RWPE1 (cell line): ENCODE measurements around the gene SPSB2.
"Not testable (repeated sequence)": the region's sequence is repeated elsewhere in the genome, so short reads cannot be mapped to it uniquely, and the experiment has no call there.

Source experiments
- CTCF ChIA-PET: fragments of 350-600 bp; sonication (Branson Sonifier 250); formaldehyde crosslinking; extraction: SDS; loops from one replicate; lab custom pipeline; 2021; lab: Yijun Ruan, JAX
- POLR2A ChIA-PET: fragments of 400-600 bp; formaldehyde crosslinking; extraction: SDS; loops from one replicate; lab custom pipeline; 2020; ENCODE audit warnings: antibody characterized with exemption; ENCODE audit not compliant: low non-redundant PET; lab: Yijun Ruan, JAX
- DNase-seq: peaks from one replicate; pipeline ENCODE4 v3.0.0; 2012; ENCODE audit warnings: low spot score
- H3K27ac ChIP-seq: fragments of 450-650 bp; 2 replicates; pipeline ENCODE4 v1.5.1; 2017
- CTCF ChIP-seq: fragments of 450-650 bp; conservative IDR thresholded peaks from 2 replicates; pipeline ENCODE4 v1.5.1; 2017; ENCODE audit warnings: low read depth, mild to moderate bottlenecking

The SPSB2 gene

GRCh38 chr12:6890789-6891645 is 17.9 kb upstream of the SPSB2 start:
- CTCF ChIA-PET = interaction anchor here (0.6 to 1.6 kb wide), 15 partner anchors 10 to 830 kb away, joined by 3 to 16 read pairs (median 4); partner anchors contain the start of genes LRRC23, MLF2 and SPSB2
- TF ChIP-seq CTCF = peak; percentile 75
- DNase-seq = peak; percentile 91
- peak overlapping the region; percentile 77 for H3K27ac ChIP-seq
- POLR2A ChIA-PET = interaction anchor here (0.5 to 1.4 kb wide), 8 partner anchors 9 to 1815 kb away, joined by 3 to 9 read pairs (median 3); partner anchors contain the start of gene COPS7A

GRCh38 chr12:6889775-6890573 is 16.9 kb upstream of the SPSB2 start:
- H3K27ac ChIP-seq = peak overlapping the region; percentile 45; the same call in 1 of the 2 replicates
- DNase-seq, POLR2A ChIA-PET: not testable (repeated sequence)
- CTCF ChIA-PET = interaction anchor here (0.6 kb wide), 1 partner anchor 13 kb away, joined by 3 read pairs; no protein-coding TSS in a partner anchor

DNA sequence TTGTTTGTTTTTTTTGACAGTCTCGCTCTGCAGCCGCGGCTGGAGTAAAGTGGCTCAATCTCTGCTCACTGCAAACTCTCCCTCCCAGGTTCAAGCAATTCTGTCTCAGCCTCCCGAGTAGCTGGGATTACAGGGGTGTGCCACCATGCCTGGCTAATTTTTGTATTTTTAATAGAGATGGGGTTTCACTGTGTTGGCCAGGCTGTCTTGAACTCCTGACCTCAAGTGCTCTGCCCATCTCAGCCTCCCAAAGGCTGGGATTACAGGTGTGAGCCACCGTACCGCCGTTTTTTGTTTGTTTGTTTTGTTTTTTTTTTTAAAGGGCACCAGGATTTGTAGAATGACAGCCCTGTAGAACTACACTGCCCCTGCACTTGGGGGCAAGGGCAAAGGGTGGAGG is 15.7 kb upstream of the SPSB2 start:
- not testable (repeated sequence) for H3K27ac ChIP-seq

DNA sequence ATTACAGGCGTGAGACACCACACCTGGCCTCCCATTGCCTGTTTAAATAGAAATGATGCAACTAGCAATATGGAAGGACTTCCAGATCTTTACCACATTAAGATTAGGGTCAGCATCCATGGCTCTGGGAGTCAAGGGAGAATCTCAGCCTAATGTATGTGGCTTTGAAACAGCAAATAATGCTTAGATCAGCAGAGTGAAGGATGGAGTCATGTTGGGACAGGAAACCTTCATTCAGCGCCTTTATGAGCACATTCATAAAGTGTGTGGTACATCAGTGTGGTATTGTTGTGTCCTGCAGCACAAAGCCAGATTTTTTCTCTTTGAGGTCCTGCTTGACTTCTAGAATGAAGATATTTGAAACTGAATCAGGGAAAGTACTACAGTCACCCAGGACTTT is 15.3 kb upstream of the SPSB2 start:
- ChIA-PET CTCF (no interaction called here), POLR2A (no interaction called here)
- no peak for TF ChIP-seq CTCF
- no peak overlapping the region for H3K27ac ChIP-seq
- no peak for DNase-seq

More for the DNA sequence above, 15.7 kb upstream of the SPSB2 start:
- POLR2A ChIA-PET, DNase-seq: not testable (repeated sequence)
- CTCF ChIA-PET = interaction anchor here (0.5 kb wide), 1 partner anchor 12 kb away, joined by 3 read pairs; no protein-coding TSS in a partner anchor

DNA sequence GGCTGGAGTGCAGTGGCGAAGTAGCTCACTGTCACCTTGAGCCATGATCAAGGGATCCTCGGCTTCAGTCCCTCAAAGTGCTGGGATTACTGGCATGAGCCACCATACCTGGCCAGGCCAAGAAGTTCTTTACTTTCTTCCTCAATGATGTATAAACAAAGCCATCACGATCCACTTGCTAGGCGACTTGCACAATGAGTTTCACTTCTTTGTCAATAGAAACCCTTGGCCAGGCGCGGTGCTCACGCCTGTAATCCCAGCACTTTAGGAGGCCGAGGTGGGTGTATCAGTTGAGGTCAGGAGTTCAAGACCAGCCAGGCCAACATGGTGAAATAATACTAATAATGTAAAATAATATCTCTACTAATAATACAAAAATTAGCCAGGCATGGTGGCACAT is 14.4 kb upstream of the SPSB2 start:
- no peak for TF ChIP-seq CTCF
- ChIA-PET CTCF (no interaction called here), POLR2A (no interaction called here)
- no peak for DNase-seq
- no peak overlapping the region for H3K27ac ChIP-seq

DNA sequence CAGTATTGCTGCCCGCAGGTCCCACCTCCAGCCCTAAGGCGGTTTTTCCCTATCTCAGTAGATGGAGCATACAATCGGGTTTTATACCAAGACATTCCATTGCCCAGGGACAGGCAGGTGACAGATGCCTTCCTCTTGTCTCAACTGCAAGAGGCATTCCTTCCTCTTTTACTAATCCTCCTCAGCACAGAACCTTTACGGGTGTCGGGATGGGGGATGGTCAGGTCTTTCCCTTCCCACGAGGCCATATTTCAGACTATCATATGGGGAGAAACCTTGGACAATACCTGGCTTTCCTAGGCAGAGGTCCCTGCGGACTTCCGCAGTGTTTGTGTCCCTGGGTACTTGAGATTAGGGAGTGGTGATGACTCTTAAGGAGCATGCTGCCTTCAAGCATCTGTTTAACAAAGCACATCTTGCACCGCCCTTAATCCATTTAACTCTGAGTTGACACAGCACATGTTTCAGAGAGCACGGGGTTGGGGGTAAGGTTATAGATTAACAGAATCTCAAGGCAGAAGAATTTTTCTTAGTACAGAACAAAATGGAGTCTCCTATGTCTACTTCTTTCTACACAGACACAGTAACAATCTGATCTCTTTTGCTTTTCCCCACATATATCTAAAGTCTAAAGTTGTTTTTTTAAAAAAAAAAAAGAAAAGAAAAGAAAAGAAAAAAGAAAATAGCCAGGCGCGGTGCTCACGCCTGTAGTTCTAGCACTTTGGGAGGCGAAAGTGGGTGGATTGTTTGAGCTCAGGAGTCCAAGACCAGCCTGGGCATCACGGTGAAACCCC is 13.3 kb upstream of the SPSB2 start:
- CTCF ChIA-PET, DNase-seq, POLR2A ChIA-PET, H3K27ac ChIP-seq: not testable (repeated sequence)

GRCh38 chr12:6884539-6884938 is 11.4 kb upstream of the SPSB2 start:
- ChIA-PET POLR2A (no interaction called here), CTCF (interaction anchor here (0.6 to 1.9 kb wide), 3 partner anchors 15 to 110 kb away, joined by 3 to 6 read pairs (median 5); no protein-coding TSS in a partner anchor)
- DNase-seq = no peak
- TF ChIP-seq CTCF = no peak
- H3K27ac ChIP-seq = no peak overlapping the region
